ENCODE results near the gene RAD54L2.

GRCh38 chr3:51568996-51569395, 30.5 kb downstream of the RAD54L2 start:
- TF ChIP-seq CTCF (IDR thresholded peaks at IDR 0.05) = no peak
- no peak for TF ChIP-seq POLR2A (IDR thresholded peaks at IDR 0.05)

Measured in uterus (tissue), 2 donors.